Renal cortical epithelial cell (primary cell): ENCODE data around the gene CEP68. TPM values are rescaled to one million over a fixed set of nuclear protein-coding genes. Genes with fewer than 3 reads are reported as not detected.
A peak's percentile ranks its signal among the peaks of the same experiment; 100 is the strongest.
"Not testable (repeated sequence)": the region's sequence is repeated elsewhere in the genome, so short reads cannot be mapped to it uniquely, and the experiment has no call there.

Experiments used
- DNase-seq: peaks from one replicate; pipeline ENCODE4 v3.0.0-alpha.2; 2011; ENCODE audit warnings: low read depth
- total RNA-seq: library from RNA; depleted of rRNA; stranded (reverse); fragments of >200 nt; gene quantifications from 2 replicates; pipeline ENCODE4 v1.2.3, GENCODE V29; 2014

The CEP68 gene
- total RNA-seq, result 3.6 and 19.1 TPM in 2 replicates

GRCh38 chr2:65056215-65057053 is at the start of gene CEP68:
CEP68 (plus strand) TSS chr2:65056416; CDS start chr2:65069445, 13,029 bp downstream.
- DNase-seq, result peak; percentile 92

- no peak for DNase-seq
Observed at GRCh38 chr2:65013776-65014175, 42.4 kb upstream of the CEP68 start.

GRCh38 chr2:65015731-65016130 is 40.5 kb upstream of the CEP68 start:
- DNase-seq, result no peak

- no peak for DNase-seq
Observed at GRCh38 chr2:65016789-65017188, 39.4 kb upstream of the CEP68 start.

GRCh38 chr2:65017335-65017734 is 38.9 kb upstream of the CEP68 start:
- DNase-seq, result no peak

GRCh38 chr2:65018141-65018582 is 38.1 kb upstream of the CEP68 start:
- DNase-seq, result no peak

GRCh38 chr2:65019010-65019409 is 37.2 kb upstream of the CEP68 start:
- DNase-seq, result no peak

- DNase-seq, result no peak
Observed at GRCh38 chr2:65019675-65020195, 36.5 kb upstream of the CEP68 start.

GRCh38 chr2:65020251-65020650 is 36.0 kb upstream of the CEP68 start:
- not testable (repeated sequence) for DNase-seq

GRCh38 chr2:65020943-65021528 is 35.2 kb upstream of the CEP68 start:
- DNase-seq, result no peak

- no peak for DNase-seq
Observed at GRCh38 chr2:65021709-65022108, 34.5 kb upstream of the CEP68 start.

- no peak for DNase-seq
Observed at GRCh38 chr2:65022189-65022588, 34.0 kb upstream of the CEP68 start.

GRCh38 chr2:65023742-65024141 is 32.5 kb upstream of the CEP68 start:
- DNase-seq, result no peak

GRCh38 chr2:65024149-65024829 is 31.9 kb upstream of the CEP68 start:
- peak; percentile 65 for DNase-seq

- DNase-seq, result no peak
Observed at GRCh38 chr2:65025453-65026123, 30.6 kb upstream of the CEP68 start.

- no peak for DNase-seq
Observed at GRCh38 chr2:65026154-65026553, 30.1 kb upstream of the CEP68 start.

GRCh38 chr2:65026704-65027464 is 29.3 kb upstream of the CEP68 start:
- DNase-seq, result no peak

GRCh38 chr2:65027616-65028244 is 28.5 kb upstream of the CEP68 start:
- no peak for DNase-seq

- DNase-seq, result no peak
Observed at GRCh38 chr2:65030476-65031332, 25.5 kb upstream of the CEP68 start.
